Thoracic aorta (tissue), 2 donors: ENCODE data around the gene KATNA1. TPM values are rescaled to one million over a fixed set of nuclear protein-coding genes. Genes with fewer than 3 reads are reported as not detected.

Experiments
- ATAC-seq: fragments of 150-250 bp; one replicate; pipeline ENCODE4 v1.8.0; 2017; ENCODE audit warnings: low read depth; ENCODE audit not compliant: insufficient number of reproducible peaks, low FRiP score
- DNase-seq: peaks from one replicate; pipeline ENCODE4 v3.0.0-alpha.2; 2020; ENCODE audit warnings: low spot score
- H3K27ac ChIP-seq, 2 donors: fragments of 200-600 bp; sonication (generic); 1 replicate in 1 of 2; 2 replicates in 1 of 2; pipeline ENCODE4 v1.5.1; 2016; ENCODE audit warnings: mild to moderate bottlenecking in 2 of 2, moderate library complexity in 2 of 2
- H3K27me3 ChIP-seq: fragments of 200-600 bp; sonication (generic); replicated peaks from 2 replicates; pipeline ENCODE4 v1.6.0; 2016; ENCODE audit warnings: mild to moderate bottlenecking; ENCODE audit not compliant: insufficient read depth
- H3K36me3 ChIP-seq: fragments of 200-600 bp; sonication (generic); one replicate; pipeline ENCODE4 v1.5.1; 2016
- H3K4me1 ChIP-seq, 2 donors: fragments of 200-600 bp; sonication (generic); 1 replicate in 1 of 2; 2 replicates in 1 of 2; pipeline versions ENCODE4 v1.5.1 to v1.6.0; 2016; ENCODE audit warnings: low read depth in 2 of 2, mild to moderate bottlenecking in 1 of 2; ENCODE audit not compliant: control insufficient read depth in 1 of 2
- H3K4me3 ChIP-seq: fragments of 200-600 bp; sonication (generic); 2 replicates; pipeline ENCODE4 v1.5.1; 2016; ENCODE audit warnings: mild to moderate bottlenecking
- H3K9me3 ChIP-seq: fragments of 200-600 bp; sonication (generic); 2 replicates; pipeline ENCODE4 v1.5.1; 2016
- CTCF ChIP-seq: fragments of 200-600 bp; sonication (generic); IDR thresholded peaks from one replicate; pipeline ENCODE4 v1.5.1; 2019; ENCODE audit warnings: antibody characterized with exemption
- total RNA-seq, 2 donors: library from RNA; depleted of rRNA; stranded (reverse); fragments of >200 nt; gene quantifications; one replicate each; pipeline versions ENCODE4 v1.1.0 to v1.2.3, GENCODE V29; 2016

Gene KATNA1
- total RNA-seq, 2 donors from 2014 or later: 15.7 to 37.8 TPM

DNA sequence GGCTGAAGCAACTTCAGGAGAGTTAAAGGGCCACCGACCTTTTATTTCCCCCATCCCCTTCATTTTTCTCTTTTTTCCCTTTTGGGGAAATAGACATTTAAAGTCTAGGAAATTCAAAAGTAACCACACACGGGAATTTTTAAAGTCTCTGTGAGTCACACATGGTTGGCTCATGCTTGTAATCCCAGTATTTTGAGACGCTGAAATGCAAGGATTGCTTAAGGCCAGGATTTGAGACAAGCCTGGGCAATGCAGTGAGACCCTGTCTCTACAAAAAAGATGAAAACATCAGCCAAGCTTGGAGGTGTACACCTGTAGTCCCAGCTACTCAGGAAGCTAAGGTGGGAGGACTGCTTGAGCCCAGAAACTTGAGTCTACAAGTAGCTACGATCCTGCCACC lies 34.2 kb downstream of the KATNA1 start:
- ATAC-seq (no peak), DNase-seq (no peak)
- Histone ChIP-seq H3K4me3 (no peak overlapping the region), H3K4me1 (no peaks in the 10 kb centered on the region), H3K36me3 (no peaks in the 10 kb centered on the region), H3K27me3 (no peaks in the 10 kb centered on the region), H3K9me3 (peaks cover 3% of the 10 kb centered on the region), H3K27ac (no peak overlapping the region)
- TF ChIP-seq CTCF: no peak

DNA sequence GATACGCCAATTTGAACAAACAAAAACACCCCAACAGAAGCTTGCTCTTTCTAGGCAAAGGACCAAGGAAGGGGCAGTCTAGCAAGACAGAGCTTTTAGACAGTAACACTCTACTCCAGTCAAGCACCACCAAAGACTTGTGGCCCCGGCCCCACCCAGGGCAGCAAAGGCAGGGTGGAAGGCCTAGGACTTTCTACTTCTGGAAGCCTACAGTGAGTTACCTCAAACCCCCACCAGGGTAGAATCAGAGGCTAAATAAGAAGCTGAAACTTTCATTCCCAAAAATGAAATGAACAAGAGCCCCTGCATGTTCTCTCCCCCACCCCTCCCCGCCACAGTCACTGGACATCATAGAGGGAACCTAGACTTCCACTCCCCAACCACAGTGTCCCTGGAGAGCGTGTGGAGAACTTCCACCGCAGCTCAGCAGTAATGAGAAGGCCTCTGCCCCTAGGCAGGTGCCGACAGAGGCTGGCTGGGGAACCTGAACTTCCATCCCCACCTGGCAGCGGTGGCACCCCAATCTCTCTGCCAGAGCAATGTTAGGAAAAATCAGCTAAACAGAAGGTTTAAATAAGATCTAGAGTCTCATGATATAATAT lies 40.0 kb downstream of the KATNA1 start:
- no peak for TF ChIP-seq CTCF
- Histone ChIP-seq H3K27ac (no peak overlapping the region), H3K4me3 (no peak overlapping the region), H3K4me1 (no peaks in the 10 kb centered on the region), H3K9me3 (peaks cover 3% of the 10 kb centered on the region), H3K36me3 (no peaks in the 10 kb centered on the region), H3K27me3 (no peaks in the 10 kb centered on the region)
- DNase-seq (no peak), ATAC-seq (no peak)

DNA sequence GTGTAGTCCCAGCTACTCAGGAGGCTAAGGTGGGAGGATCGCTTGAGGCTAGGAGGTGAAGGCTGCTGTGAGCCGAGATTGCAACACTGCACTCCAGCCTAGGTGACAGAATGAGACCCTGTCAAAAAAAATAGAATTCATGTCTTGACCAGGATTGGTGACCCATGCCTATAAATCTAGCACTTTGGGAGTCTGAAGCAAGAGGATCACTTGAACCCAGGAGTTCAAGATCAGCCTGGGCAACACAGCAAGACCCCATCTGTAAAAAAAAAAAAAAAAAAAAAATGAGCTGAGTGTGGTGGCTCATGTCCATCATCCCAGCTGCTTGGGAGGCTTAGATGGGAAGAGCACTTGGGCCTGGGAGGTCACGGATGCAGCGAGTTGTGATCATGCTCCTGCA lies 48.0 kb downstream of the KATNA1 start:
- DNase-seq (no peak), ATAC-seq (no peak)
- TF ChIP-seq CTCF: no peak
- H3K27ac ChIP-seq: no peak overlapping the region
- H3K36me3 ChIP-seq: peaks cover 27% of the 10 kb centered on the region
- no peaks in the 10 kb centered on the region for H3K4me1 ChIP-seq
- H3K27me3 ChIP-seq: no peaks in the 10 kb centered on the region
- H3K4me3 ChIP-seq: no peak overlapping the region
- no peaks in the 10 kb centered on the region for H3K9me3 ChIP-seq

DNA sequence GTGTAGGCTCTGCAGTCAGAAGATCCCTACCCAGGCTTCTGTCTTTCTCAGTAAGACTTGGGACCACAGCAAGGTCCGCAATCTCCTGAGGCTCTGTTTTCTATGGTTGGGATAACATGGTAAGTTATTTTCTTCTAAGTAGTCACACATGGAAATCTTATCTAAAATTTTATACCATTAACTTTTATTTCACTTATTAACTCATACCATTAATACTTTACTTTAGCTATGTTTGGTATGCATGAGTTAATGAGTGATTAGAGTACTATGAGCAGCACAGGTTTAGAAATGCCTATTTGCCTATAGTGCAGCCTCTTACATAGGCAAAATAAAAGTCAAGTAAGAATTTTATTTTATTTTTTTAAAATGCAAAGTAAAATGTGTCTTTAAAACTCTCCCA lies 55.1 kb downstream of the KATNA1 start:
- TF ChIP-seq CTCF: no peak
- Histone ChIP-seq H3K4me3 (no peak overlapping the region), H3K9me3 (no peaks in the 10 kb centered on the region), H3K36me3 (peaks cover 54% of the 10 kb centered on the region), H3K4me1 (no peaks in the 10 kb centered on the region), H3K27ac (no peak overlapping the region), H3K27me3 (no peaks in the 10 kb centered on the region)
- no peak for DNase-seq
- no peak for ATAC-seq

DNA sequence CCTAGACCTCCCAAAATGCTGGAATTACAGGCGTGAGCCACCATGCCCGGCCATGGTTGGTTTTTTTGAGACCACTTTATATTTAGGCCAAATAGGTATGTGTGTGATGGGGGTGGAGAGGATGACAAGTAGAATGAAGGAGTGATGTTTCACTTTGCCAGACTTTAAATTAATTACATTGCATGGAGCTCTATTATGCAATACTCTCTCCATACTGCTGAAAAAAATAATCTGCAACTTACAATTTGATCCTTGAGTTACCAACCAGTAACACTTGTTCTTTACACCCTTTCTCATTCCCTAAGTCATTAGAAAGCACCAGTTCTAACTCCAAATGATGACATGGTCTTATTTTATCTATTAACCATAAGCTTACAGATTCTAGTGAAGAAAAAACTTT lies 55.5 kb downstream of the KATNA1 start:
- ATAC-seq (no peak), DNase-seq (no peak)
- no peaks in the 10 kb centered on the region for H3K9me3 ChIP-seq
- no peaks in the 10 kb centered on the region for H3K4me1 ChIP-seq
- TF ChIP-seq CTCF: no peak
- no peak overlapping the region for H3K4me3 ChIP-seq
- peaks cover 54% of the 10 kb centered on the region for H3K36me3 ChIP-seq
- no peaks in the 10 kb centered on the region for H3K27me3 ChIP-seq
- no peak overlapping the region for H3K27ac ChIP-seq
